Esophagus (tissue), 2 donors: ENCODE data around the gene SCAMP5. TPM values are rescaled to one million over a fixed set of nuclear protein-coding genes. Genes with fewer than 3 reads are reported as not detected.

Experiments
- H3K27ac ChIP-seq, 2 donors: one replicate each; pipeline ENCODE4 v1.5.1; 2013; ENCODE audit warnings: low read depth in 2 of 2, mild to moderate bottlenecking in 2 of 2, inconsistent platforms in 1 of 2, low read length in 1 of 2, moderate library complexity in 1 of 2
- H3K27me3 ChIP-seq, 2 donors: one replicate each; pipeline ENCODE4 v1.6.1; 2013; ENCODE audit warnings: low read length in 2 of 2, control low read depth in 1 of 2, mild to moderate bottlenecking in 1 of 2; ENCODE audit not compliant: insufficient read depth in 2 of 2, control insufficient read depth in 1 of 2
- H3K36me3 ChIP-seq, 2 donors: one replicate each; pipeline ENCODE4 v1.6.1; 2013; ENCODE audit warnings: low read length in 1 of 2; ENCODE audit not compliant: control insufficient read depth in 2 of 2, insufficient read depth in 2 of 2
- H3K4me1 ChIP-seq, 2 donors: one replicate each; pipeline ENCODE4 v1.6.1; 2013; ENCODE audit warnings: low read length in 1 of 2; ENCODE audit not compliant: control insufficient read depth in 2 of 2, insufficient read depth in 2 of 2
- H3K4me3 ChIP-seq, 2 donors: one replicate each; pipeline ENCODE4 v1.5.1; 2013; ENCODE audit warnings: low read length in 2 of 2, mild to moderate bottlenecking in 2 of 2, low read depth in 1 of 2, moderate library complexity in 1 of 2
- H3K9me3 ChIP-seq, 2 donors: one replicate each; pipeline ENCODE4 v1.6.1; 2013; ENCODE audit warnings: mild to moderate bottlenecking in 2 of 2, low read depth in 1 of 2, low read length in 1 of 2, moderate library complexity in 1 of 2; ENCODE audit not compliant: control insufficient read depth in 2 of 2, insufficient read depth in 1 of 2
- WGBS, 2 donors: extraction: QIAGEN DNeasy Blood & Tissue Kit; methylation state at CpG; one replicate each; pipeline ENCODE4 v1.1.7; 2013; 5-methylcytosine and 5-hydroxymethylcytosine counted together
- polyA plus RNA-seq, 2 donors: library from polyadenylated mRNA; stranded (reverse); fragments of 200-250 nt; gene quantifications; one replicate each; pipeline ENCODE4 v1.2.3, GENCODE V29; 2013
- donor health status: healthy with polysubstance abuse.
- donor health status: Bipolar disorder and iron deficiency.

Gene SCAMP5
- under 1 TPM; 0.24 to 0.41 TPM for polyA plus RNA-seq

- no peaks in the 10 kb centered on the region for H3K27me3 ChIP-seq
- H3K27ac ChIP-seq: no peak within 1 kb of the TSS
- peak within 1 kb of the TSS; percentile 58 to 62 for H3K4me3 ChIP-seq
- 1% methylated on average over 49 to 58 of the region's 58 CpGs for WGBS, 2 donors
- no peaks in the 10 kb centered on the region for H3K36me3 ChIP-seq
- H3K4me1 ChIP-seq: peaks cover 6 to 9% of the 10 kb centered on the region in 2 donors
- no peaks in the 10 kb centered on the region for H3K9me3 ChIP-seq
These were observed at the start of gene SCAMP5 for GRCh38 chr15:74995182-74995778. Gene SCAMP5, plus strand, starts transcription at chr15:74995563. Its CDS starts 16,277 bp downstream, at chr15:75011840.

- H3K9me3 ChIP-seq: no peaks in the 10 kb centered on the region
- H3K4me1 ChIP-seq: peaks cover 0 to 4% of the 10 kb centered on the region in 2 donors
- H3K36me3 ChIP-seq: no peaks in the 10 kb centered on the region
- H3K4me3 ChIP-seq: no peak overlapping the region
- no peaks in the 10 kb centered on the region for H3K27me3 ChIP-seq
- H3K27ac ChIP-seq: no peak overlapping the region
- WGBS, 2 donors: 40 to 51% methylated on average over 7 of the region's 7 CpGs
These were observed 45.1 kb upstream of the SCAMP5 start for GRCh38 chr15:74950078-74950908.

- no peak overlapping the region for H3K27ac ChIP-seq
- H3K36me3 ChIP-seq: no peaks in the 10 kb centered on the region
- peaks cover 4 to 10% of the 10 kb centered on the region in 2 donors for H3K4me1 ChIP-seq
- WGBS, 2 donors: 61 to 63% methylated on average over 3 of the region's 3 CpGs
- no peaks in the 10 kb centered on the region for H3K9me3 ChIP-seq
- no peaks in the 10 kb centered on the region for H3K27me3 ChIP-seq
- H3K4me3 ChIP-seq: no peak overlapping the region
These were observed 44.4 kb upstream of the SCAMP5 start for GRCh38 chr15:74951006-74951405.

- H3K36me3 ChIP-seq: no peaks in the 10 kb centered on the region
- no peak overlapping the region for H3K27ac ChIP-seq
- H3K27me3 ChIP-seq: peaks cover 0 to 9% of the 10 kb centered on the region in 2 donors
- H3K4me3 ChIP-seq: no peak overlapping the region
- peaks cover 5 to 23% of the 10 kb centered on the region in 2 donors for H3K4me1 ChIP-seq
- H3K9me3 ChIP-seq: no peaks in the 10 kb centered on the region
These were observed 40.8 kb upstream of the SCAMP5 start for GRCh38 chr15:74954515-74954914.

- H3K4me3 ChIP-seq: no peak overlapping the region
- WGBS, 2 donors: 74 to 82% methylated on average over 8 of the region's 8 CpGs
- peaks cover 5 to 23% of the 10 kb centered on the region in 2 donors for H3K4me1 ChIP-seq
These were observed 40.3 kb upstream of the SCAMP5 start for GRCh38 chr15:74955017-74955416.

GRCh38 chr15:74955796-74956647, 39.3 kb upstream of the SCAMP5 start:
- Histone ChIP-seq H3K27me3 (peaks cover 0 to 10% of the 10 kb centered on the region in 2 donors), H3K27ac (peak overlapping the region; percentile 73 to 74), H3K4me1 (peaks cover 5 to 23% of the 10 kb centered on the region in 2 donors), H3K9me3 (no peaks in the 10 kb centered on the region), H3K36me3 (no peaks in the 10 kb centered on the region), H3K4me3 (peak overlapping the region; percentile 48 to 50)
- 18 to 19% methylated on average over 79 to 88 of the region's 88 CpGs for WGBS, 2 donors

More at GRCh38 chr15:74955017-74955416, 40.3 kb upstream of the SCAMP5 start:
- H3K9me3 ChIP-seq: no peaks in the 10 kb centered on the region
- no peaks in the 10 kb centered on the region for H3K36me3 ChIP-seq
- H3K27me3 ChIP-seq: peaks cover 0 to 10% of the 10 kb centered on the region in 2 donors
- no peak overlapping the region for H3K27ac ChIP-seq

- peak within 1 kb of the TSS; percentile 74 to 89 for H3K27ac ChIP-seq
- H3K27me3 ChIP-seq: peaks cover 0 to 10% of the 10 kb centered on the region in 2 donors
- peaks cover 5 to 23% of the 10 kb centered on the region in 2 donors for H3K4me1 ChIP-seq
- peak within 1 kb of the TSS; percentile 48 to 50 for H3K4me3 ChIP-seq
- no peaks in the 10 kb centered on the region for H3K36me3 ChIP-seq
- 0% methylated on average over 60 to 83 of the region's 83 CpGs for WGBS, 2 donors
- H3K9me3 ChIP-seq: no peaks in the 10 kb centered on the region
These were observed 38.5 kb upstream of the SCAMP5 start, which contains the start of gene RPP25 for GRCh38 chr15:74956648-74957475. Gene RPP25, minus strand, starts transcription at chr15:74956772. Its CDS starts 189 bp downstream, at chr15:74956583.

- 4 to 6% methylated on average over 28 of the region's 28 CpGs for WGBS, 2 donors
- peak overlapping the region; percentile 48 to 50 for H3K4me3 ChIP-seq
- H3K9me3 ChIP-seq: no peaks in the 10 kb centered on the region
- peaks cover 0 to 10% of the 10 kb centered on the region in 2 donors for H3K27me3 ChIP-seq
- peak overlapping the region; percentile 74 to 89 for H3K27ac ChIP-seq
- H3K4me1 ChIP-seq: peaks cover 5 to 23% of the 10 kb centered on the region in 2 donors
- no peaks in the 10 kb centered on the region for H3K36me3 ChIP-seq
These were observed 37.8 kb upstream of the SCAMP5 start for GRCh38 chr15:74957476-74958035.
